Measurements from ENCODE around the gene ZFP64. TPM values are rescaled to one million over a fixed set of nuclear protein-coding genes. Genes with fewer than 3 reads are reported as not detected.

The ZFP64 gene
- total and polyA plus RNA-seq, 2 donors (not counting 3 experiments of a cell fraction or from before 2014, with no cell fraction given): 31.7 to 35.4 TPM

- no peaks in the 10 kb centered on the region for H3K79me2 ChIP-seq (ENCODE audit: control insufficient read depth, insufficient read depth, low read length)
- no peak for TF ChIP-seq GATA2 (IDR thresholded peaks at IDR 0.05; ENCODE audit: insufficient read depth, insufficient read length, low read depth, low read length)
- ChIA-PET POLR2A (no interaction called here), CTCF (interaction anchor here (1.1 kb wide), 1 partner anchor 1340 kb away, joined by 3 read pairs; no protein-coding TSS in a partner anchor)
- BruUV-seq (replicated peaks): no TSS peak
- FAIRE-seq (no peak), DNase-seq (ENCODE audit: low read depth, low spot score) (no peak)
- H3K4me2 ChIP-seq (ENCODE audit: insufficient read depth, low read length): no peak overlapping the region
- H3K9me3 ChIP-seq (replicated peaks; ENCODE audit: control insufficient read depth, insufficient read depth, low read length): no peaks in the 10 kb centered on the region
- intact Hi-C loops (cut with micrococcal nuclease): no loop called here
- no peak overlapping the region for H2AFZ ChIP-seq (ENCODE audit: low read depth, low read length)
- no peak overlapping the region for H3K9ac ChIP-seq (replicated peaks; ENCODE audit: extremely low read depth, insufficient read depth, low read length)
- dilution Hi-C loops (cut with MboI; ENCODE audit: extremely low pct_ligation_motif_present, low sequenced_read_pairs): no loop called here
- no peaks in the 10 kb centered on the region for H3K27me3 ChIP-seq (ENCODE audit: control insufficient read depth in 2 of 2, insufficient read depth in 2 of 2, low read length in 2 of 2)
- no peak overlapping the region for H3K27ac ChIP-seq (ENCODE audit: insufficient read depth, low read depth, low read length)
- no peaks in the 10 kb centered on the region for H3K36me3 ChIP-seq (ENCODE audit: control insufficient read depth in 2 of 2, extremely low read depth in 1 of 2, insufficient read depth in 2 of 2, low read length in 2 of 2)
- H3K4me1 ChIP-seq (ENCODE audit: control insufficient read depth, extremely low read depth, insufficient read depth, low read length): no peaks in the 10 kb centered on the region
- no peak overlapping the region for H3K4me3 ChIP-seq (replicated peaks in 1 of 3; ENCODE audit: insufficient read depth in 1 of 3, low read depth in 1 of 3, low read length in 3 of 3)
- no peaks in the 10 kb centered on the region for H4K20me1 ChIP-seq (replicated peaks; ENCODE audit: control insufficient read depth, extremely low read depth, insufficient read depth, low read length)
- no peaks in the 10 kb centered on the region for H3K9me1 ChIP-seq (replicated peaks; ENCODE audit: control insufficient read depth, extremely low read depth, insufficient read depth, low read length)
Observed at GRCh38 chr20:52239102-52239501, 47.5 kb upstream of the ZFP64 start.

- Histone ChIP-seq H3K36me3 (ENCODE audit: control insufficient read depth in 2 of 2, extremely low read depth in 1 of 2, insufficient read depth in 2 of 2, low read length in 2 of 2) (no peaks in the 10 kb centered on the region), H3K27me3 (ENCODE audit: control insufficient read depth in 2 of 2, insufficient read depth in 2 of 2, low read length in 2 of 2) (no peaks in the 10 kb centered on the region), H2AFZ (ENCODE audit: low read depth, low read length) (no peak overlapping the region), H3K4me1 (ENCODE audit: control insufficient read depth, extremely low read depth, insufficient read depth, low read length) (no peaks in the 10 kb centered on the region), H4K20me1 (replicated peaks; ENCODE audit: control insufficient read depth, extremely low read depth, insufficient read depth, low read length) (no peaks in the 10 kb centered on the region), H3K4me3 (replicated peaks in 1 of 3; ENCODE audit: insufficient read depth in 1 of 3, low read depth in 1 of 3, low read length in 3 of 3) (no peak overlapping the region), H3K9ac (replicated peaks; ENCODE audit: extremely low read depth, insufficient read depth, low read length) (no peak overlapping the region), H3K79me2 (ENCODE audit: control insufficient read depth, insufficient read depth, low read length) (no peaks in the 10 kb centered on the region), H3K9me1 (replicated peaks; ENCODE audit: control insufficient read depth, extremely low read depth, insufficient read depth, low read length) (no peaks in the 10 kb centered on the region), H3K9me3 (replicated peaks; ENCODE audit: control insufficient read depth, insufficient read depth, low read length) (no peaks in the 10 kb centered on the region), H3K27ac (ENCODE audit: insufficient read depth, low read depth, low read length) (no peak overlapping the region), H3K4me2 (ENCODE audit: insufficient read depth, low read length) (no peak overlapping the region)
- dilution Hi-C loops (cut with MboI; ENCODE audit: extremely low pct_ligation_motif_present, low sequenced_read_pairs) (no loop called here), intact Hi-C loops (cut with micrococcal nuclease) (no loop called here)
- CTCF ChIA-PET: no interaction called here
- no peak for TF ChIP-seq EZH2 (IDR thresholded peaks at IDR 0.05; ENCODE audit: borderline replicate concordance, low read depth, low read length, severe bottlenecking)
- TF ChIP-seq POLR2A (IDR thresholded peaks at IDR 0.05; ENCODE audit: low read depth, low read length): no peak
- TF ChIP-seq FOS (IDR thresholded peaks at IDR 0.05; ENCODE audit: borderline replicate concordance, insufficient read depth, low read length): no peak
- no peak for TF ChIP-seq GATA2 (IDR thresholded peaks at IDR 0.05; ENCODE audit: insufficient read depth, insufficient read length, low read depth, low read length)
- no peak for TF ChIP-seq JUN (IDR thresholded peaks at IDR 0.05; ENCODE audit: borderline replicate concordance, insufficient read depth, insufficient read length, low read depth)
- TF ChIP-seq, protein P1, sequence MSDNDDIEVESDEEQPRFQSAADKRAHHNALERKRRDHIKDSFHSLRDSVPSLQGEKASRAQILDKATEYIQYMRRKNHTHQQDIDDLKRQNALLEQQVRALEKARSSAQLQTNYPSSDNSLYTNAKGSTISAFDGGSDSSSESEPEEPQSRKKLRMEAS (IDR thresholded peaks at IDR 0.05; ENCODE audit: insufficient read depth, insufficient read length): no peak
- TF ChIP-seq MYC (IDR thresholded peaks at IDR 0.05; ENCODE audit: low read depth, low read length): no peak
- TF ChIP-seq POLR2AphosphoS5 (IDR thresholded peaks at IDR 0.05; ENCODE audit: insufficient read depth, low read depth, low read length): no peak
- no peak for TF ChIP-seq CTCF (IDR thresholded peaks at IDR 0.05; ENCODE audit: extremely low read depth in 1 of 2, insufficient read depth in 1 of 2, low read depth in 1 of 2, low read length in 2 of 2)
- no peak for DNase-seq (ENCODE audit: low read depth, low spot score)
- POLR2A ChIA-PET: no interaction called here
- FAIRE-seq: no peak
- BruUV-seq (replicated peaks): no TSS peak
Observed at GRCh38 chr20:52236292-52236691, 44.7 kb upstream of the ZFP64 start.
